H9 (cell line): Measurements from ENCODE around the gene PDE8A. TPM values are rescaled to one million over a fixed set of nuclear protein-coding genes. Genes with fewer than 3 reads are reported as not detected.

Source experiments
- DNase-seq: peaks from one replicate; pipeline ENCODE4 v3.0.0-alpha.2; 2017
- H2AFZ ChIP-seq: one replicate; pipeline ENCODE4 v1.6.1; 2013; ENCODE audit warnings: mild to moderate bottlenecking, low read length, control low read depth, moderate library complexity
- H2AK5ac ChIP-seq: 2 replicates; pipeline ENCODE4 v1.6.1; 2013; ENCODE audit warnings: low read length, control low read depth, mixed read lengths; ENCODE audit not compliant: insufficient read length
- H2BK120ac ChIP-seq: one replicate; pipeline ENCODE4 v1.6.1; 2013; ENCODE audit warnings: low read depth, mild to moderate bottlenecking, low read length, control low read depth, inconsistent platforms; ENCODE audit not compliant: poor library complexity, severe bottlenecking
- H2BK12ac ChIP-seq: 2 replicates; pipeline ENCODE4 v1.6.1; 2013; ENCODE audit warnings: low read length, control low read depth, mixed read lengths, low read depth; ENCODE audit not compliant: insufficient read length
- H2BK15ac ChIP-seq: 2 replicates; pipeline ENCODE4 v1.6.1; 2013; ENCODE audit warnings: low read depth, low read length, control low read depth
- H2BK20ac ChIP-seq: one replicate; pipeline ENCODE4 v1.6.1; 2013; ENCODE audit warnings: low read depth, mild to moderate bottlenecking, low read length, control low read depth, inconsistent platforms; ENCODE audit not compliant: poor library complexity, severe bottlenecking
- H2BK5ac ChIP-seq: 2 replicates; pipeline ENCODE4 v1.6.1; 2013; ENCODE audit warnings: low read length, control low read depth, mixed read lengths; ENCODE audit not compliant: insufficient read length
- H3K14ac ChIP-seq: 2 replicates; pipeline ENCODE4 v1.6.1; 2013; ENCODE audit warnings: low read length, control low read depth; ENCODE audit not compliant: insufficient read depth
- H3K18ac ChIP-seq: 2 replicates; pipeline ENCODE4 v1.6.1; 2013; ENCODE audit warnings: low read depth, mild to moderate bottlenecking, mixed read lengths, low read length, control low read depth; ENCODE audit not compliant: insufficient read length
- H3K23ac ChIP-seq: 2 replicates; pipeline ENCODE4 v1.6.1; 2013; ENCODE audit warnings: low read length, control low read depth, mixed read lengths, low read depth; ENCODE audit not compliant: insufficient read length
- H3K23me2 ChIP-seq: 2 replicates; pipeline ENCODE4 v1.6.1; 2013; ENCODE audit warnings: low read depth, mild to moderate bottlenecking, mixed read lengths, low read length, control low read depth; ENCODE audit not compliant: insufficient read length, poor library complexity, severe bottlenecking
- H3K27ac ChIP-seq: 2 replicates; pipeline ENCODE4 v1.5.1; 2013; ENCODE audit warnings: low read length, control low read depth, mixed read lengths, low read depth; ENCODE audit not compliant: insufficient read length
- H3K27me3 ChIP-seq: 2 replicates; pipeline ENCODE4 v1.6.1; 2013; ENCODE audit warnings: low read length, control low read depth, inconsistent platforms; ENCODE audit not compliant: insufficient read depth
- H3K4ac ChIP-seq: 2 replicates; pipeline ENCODE4 v1.6.1; 2013; ENCODE audit warnings: low read depth, mild to moderate bottlenecking, control low read depth, inconsistent platforms, low read length, moderate library complexity
- H3K4me1 ChIP-seq: 2 replicates; pipeline ENCODE4 v1.6.1; 2013; ENCODE audit warnings: low read length, control low read depth, inconsistent platforms; ENCODE audit not compliant: insufficient read depth
- H3K4me2 ChIP-seq: 2 replicates; pipeline ENCODE4 v1.6.1; 2013; ENCODE audit warnings: low read length, control low read depth, mixed read lengths; ENCODE audit not compliant: insufficient read length, insufficient read depth
- H3K56ac ChIP-seq: 2 replicates; pipeline ENCODE4 v1.6.1; 2013; ENCODE audit warnings: low read depth, mild to moderate bottlenecking, mixed read lengths, low read length, control low read depth; ENCODE audit not compliant: insufficient read length
- H3K79me1 ChIP-seq: 2 replicates; pipeline ENCODE4 v1.6.1; 2013; ENCODE audit warnings: low read depth, mild to moderate bottlenecking, moderate library complexity, low read length, control low read depth, inconsistent platforms; ENCODE audit not compliant: insufficient read depth, poor library complexity, severe bottlenecking
- H3K79me2 ChIP-seq: 2 replicates; pipeline ENCODE4 v1.6.1; 2013; ENCODE audit warnings: low read length, control low read depth, inconsistent platforms; ENCODE audit not compliant: insufficient read depth
- H3K9ac ChIP-seq: 2 replicates; pipeline ENCODE4 v1.6.1; 2013; ENCODE audit warnings: low read length, control low read depth, mixed read lengths; ENCODE audit not compliant: insufficient read length; ENCODE audit errors: extremely low read depth
- H3K9me3 ChIP-seq: one replicate; pipeline ENCODE4 v1.6.1; 2013; ENCODE audit warnings: low read depth, low read length, inconsistent platforms; ENCODE audit not compliant: control insufficient read depth
- H3T11ph ChIP-seq: one replicate; pipeline ENCODE4 v1.6.1; 2013; ENCODE audit warnings: mild to moderate bottlenecking, low read length, control low read depth, inconsistent platforms
- H4K20me1 ChIP-seq: one replicate; pipeline ENCODE4 v1.6.1; 2013; ENCODE audit not compliant: control insufficient read depth, insufficient read length, insufficient read depth
- H4K5ac ChIP-seq: 2 replicates; pipeline ENCODE4 v1.6.1; 2013; ENCODE audit warnings: low read depth, mild to moderate bottlenecking, mixed read lengths, low read length, control low read depth; ENCODE audit not compliant: insufficient read length
- H4K8ac ChIP-seq: replicated peaks from 2 replicates; pipeline ENCODE4 v1.6.1; 2013; ENCODE audit warnings: low read length, control low read depth, mixed read lengths, low read depth; ENCODE audit not compliant: insufficient read length
- H4K91ac ChIP-seq: 2 replicates; pipeline ENCODE4 v1.6.1; 2013; ENCODE audit warnings: low read depth, mild to moderate bottlenecking, moderate library complexity, mixed read lengths, low read length, control low read depth; ENCODE audit not compliant: insufficient read length
- H3K27ac Mint-ChIP-seq, 3 experiments: 2 replicates in 2 of 3; 3 replicates in 1 of 3; pipeline ENCODE4 v1.8.0; 2020 to 2021; ENCODE audit warnings: mixed read lengths in 3 of 3, mild to moderate bottlenecking in 1 of 3, moderate library complexity in 1 of 3
- H3K27me3 Mint-ChIP-seq: 2 replicates; pipeline ENCODE4 v1.8.0; 2021; ENCODE audit warnings: low read depth, mild to moderate bottlenecking, moderate library complexity, mixed read lengths
- H3K36me3 Mint-ChIP-seq, 3 experiments: 2 replicates in 2 of 3; 3 replicates in 1 of 3; pipeline ENCODE4 v1.8.0; 2020 to 2021; ENCODE audit warnings: low read depth in 3 of 3, mixed read lengths in 3 of 3; ENCODE audit not compliant: insufficient read depth in 1 of 3
- H3K4me1 Mint-ChIP-seq, 2 experiments: 2 replicates each; pipeline ENCODE4 v1.8.0; 2020; ENCODE audit warnings: mixed read lengths in 2 of 2
- H3K4me3 Mint-ChIP-seq, 2 experiments: 2 replicates in 1 of 2; 3 replicates in 1 of 2; pipeline ENCODE4 v1.8.0; 2020 to 2021; ENCODE audit warnings: mild to moderate bottlenecking in 2 of 2, mixed read lengths in 2 of 2, moderate library complexity in 1 of 2
- H3K9me3 Mint-ChIP-seq, 2 experiments: 2 replicates in 1 of 2; 3 replicates in 1 of 2; pipeline ENCODE4 v1.8.0; 2020; ENCODE audit warnings: mild to moderate bottlenecking in 2 of 2, mixed read lengths in 2 of 2, moderate library complexity in 1 of 2
- CTCF ChIP-seq: fragments of 200-600 bp; sonication (generic); conservative IDR thresholded peaks from 3 replicates; pipeline ENCODE4 v1.8.0; 2021; ENCODE audit warnings: antibody characterized with exemption, mild to moderate bottlenecking
- WGBS: extraction: QIAGEN DNeasy Blood & Tissue Kit; methylation state at CpG from one replicate; pipeline ENCODE4 v1.1.7; 2013; ENCODE audit warnings: missing lambda C conversion rate, low lambda C conversion rate, mixed read lengths; ENCODE audit not compliant: insufficient read length; ENCODE audit errors: extremely low coverage; 5-methylcytosine and 5-hydroxymethylcytosine counted together
- total RNA-seq: library from RNA; stranded (reverse); gene quantifications from 2 replicates; pipeline ENCODE4 v1.2.1, GENCODE V29; 2021

The PDE8A gene
- total RNA-seq, 1 experiment from 2014 or later, result 9.3 TPM

- H3K79me2 ChIP-seq, result no peaks in the 10 kb centered on the region
- H2BK20ac ChIP-seq, result no peak overlapping the region
- H3K18ac ChIP-seq, result no peak overlapping the region
- H3K23ac ChIP-seq, result no peak overlapping the region
- H3K4me1 Mint-ChIP-seq, result no peaks in the 10 kb centered on the region
- no peaks in the 10 kb centered on the region for H3K9me3 ChIP-seq
- H3K27ac Mint-ChIP-seq, result no peak overlapping the region
- H3K4me2 ChIP-seq, result no peak overlapping the region
- WGBS, result no CpG with 5 or more reads among the region's 10 CpGs
- H3K14ac ChIP-seq, result no peak overlapping the region
- no peak for DNase-seq
- H2BK5ac ChIP-seq, result no peak overlapping the region
- H3K27me3 Mint-ChIP-seq, result no peaks in the 10 kb centered on the region
- H3K9ac ChIP-seq, result no peak overlapping the region
- no peak for TF ChIP-seq CTCF
- H4K5ac ChIP-seq, result no peak overlapping the region
- H2BK12ac ChIP-seq, result no peak overlapping the region
- H3T11ph ChIP-seq, result no peak overlapping the region
- H3K27ac ChIP-seq, result no peak overlapping the region
- no peaks in the 10 kb centered on the region for H4K20me1 ChIP-seq
- peaks cover 0 to 2% (median 0%) of the 10 kb centered on the region in 3 experiments; a peak in 2 of 7 replicates for H3K36me3 Mint-ChIP-seq
- no peak overlapping the region for H4K91ac ChIP-seq
- H3K9me3 Mint-ChIP-seq, result no peaks in the 10 kb centered on the region
- H3K4ac ChIP-seq, result no peak overlapping the region
- no peak overlapping the region for H3K4me3 Mint-ChIP-seq
- no peaks in the 10 kb centered on the region for H3K4me1 ChIP-seq
- no peak overlapping the region for H4K8ac ChIP-seq
- no peak overlapping the region for H3K56ac ChIP-seq
- H2BK120ac ChIP-seq, result no peak overlapping the region
- no peak overlapping the region for H2AK5ac ChIP-seq
- no peaks in the 10 kb centered on the region for H3K27me3 ChIP-seq
- no peak overlapping the region for H2BK15ac ChIP-seq
- H2AFZ ChIP-seq, result no peak overlapping the region
- no peaks in the 10 kb centered on the region for H3K23me2 ChIP-seq
- no peaks in the 10 kb centered on the region for H3K79me1 ChIP-seq
Measured at GRCh38 chr15:85100186-85100937, 118.7 kb downstream of the PDE8A start.
